Measurements from ENCODE around the gene VEPH1. TPM values are rescaled to one million over a fixed set of nuclear protein-coding genes. Genes with fewer than 3 reads are reported as not detected.

Gene VEPH1
- total RNA-seq, 2 donors from 2014 or later = 0.21 TPM; not detected in 1

DNA sequence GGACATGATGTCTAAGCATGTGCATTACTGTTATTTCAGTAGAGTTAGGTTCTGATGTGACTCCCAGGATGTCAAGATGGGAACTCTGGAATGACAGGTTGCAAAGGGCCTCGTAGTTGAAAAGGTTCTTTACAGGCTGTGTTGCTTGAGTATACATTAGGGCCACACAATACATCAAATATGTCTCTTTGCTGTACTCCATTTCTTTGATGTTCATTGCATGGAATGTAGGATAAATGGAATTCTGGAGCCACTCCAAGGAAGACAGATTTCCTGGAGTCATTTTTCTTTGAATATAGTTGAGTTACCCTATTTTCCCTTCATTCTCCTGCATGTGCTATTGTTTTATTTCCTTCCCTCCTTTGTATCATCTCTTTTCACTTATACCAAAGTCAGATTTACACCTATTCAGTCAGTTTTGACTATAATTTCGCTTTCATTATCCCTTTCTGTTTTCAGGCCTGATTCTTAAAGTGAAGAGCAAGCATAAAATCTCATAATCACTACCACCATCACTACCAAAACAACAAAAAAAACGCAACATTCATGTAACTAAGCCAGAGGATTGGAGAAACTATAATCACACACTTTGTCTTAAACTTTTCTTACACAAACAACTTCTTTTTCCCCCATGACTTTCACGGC is 127.8 kb downstream of the VEPH1 start:
- H3K4me1 ChIP-seq (ENCODE audit: control insufficient read depth in 1 of 2, low read depth in 2 of 2) = peaks cover 1 to 5% of the 10 kb centered on the region in 2 donors
- TF ChIP-seq, protein P1, sequence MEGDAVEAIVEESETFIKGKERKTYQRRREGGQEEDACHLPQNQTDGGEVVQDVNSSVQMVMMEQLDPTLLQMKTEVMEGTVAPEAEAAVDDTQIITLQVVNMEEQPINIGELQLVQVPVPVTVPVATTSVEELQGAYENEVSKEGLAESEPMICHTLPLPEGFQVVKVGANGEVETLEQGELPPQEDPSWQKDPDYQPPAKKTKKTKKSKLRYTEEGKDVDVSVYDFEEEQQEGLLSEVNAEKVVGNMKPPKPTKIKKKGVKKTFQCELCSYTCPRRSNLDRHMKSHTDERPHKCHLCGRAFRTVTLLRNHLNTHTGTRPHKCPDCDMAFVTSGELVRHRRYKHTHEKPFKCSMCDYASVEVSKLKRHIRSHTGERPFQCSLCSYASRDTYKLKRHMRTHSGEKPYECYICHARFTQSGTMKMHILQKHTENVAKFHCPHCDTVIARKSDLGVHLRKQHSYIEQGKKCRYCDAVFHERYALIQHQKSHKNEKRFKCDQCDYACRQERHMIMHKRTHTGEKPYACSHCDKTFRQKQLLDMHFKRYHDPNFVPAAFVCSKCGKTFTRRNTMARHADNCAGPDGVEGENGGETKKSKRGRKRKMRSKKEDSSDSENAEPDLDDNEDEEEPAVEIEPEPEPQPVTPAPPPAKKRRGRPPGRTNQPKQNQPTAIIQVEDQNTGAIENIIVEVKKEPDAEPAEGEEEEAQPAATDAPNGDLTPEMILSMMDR (IDR thresholded peaks at IDR 0.05) = no peak
- no peak for ATAC-seq (ENCODE audit: insufficient number of reproducible peaks, low FRiP score, low read depth)
- H3K27me3 ChIP-seq (replicated peaks; ENCODE audit: insufficient read depth) = no peaks in the 10 kb centered on the region
- no peak overlapping the region for H3K4me3 ChIP-seq
- no peak for DNase-seq (ENCODE audit: low spot score)
- no peaks in the 10 kb centered on the region for H3K36me3 ChIP-seq
- no peaks in the 10 kb centered on the region for H3K9me3 ChIP-seq
- no peak overlapping the region for H3K27ac ChIP-seq

DNA sequence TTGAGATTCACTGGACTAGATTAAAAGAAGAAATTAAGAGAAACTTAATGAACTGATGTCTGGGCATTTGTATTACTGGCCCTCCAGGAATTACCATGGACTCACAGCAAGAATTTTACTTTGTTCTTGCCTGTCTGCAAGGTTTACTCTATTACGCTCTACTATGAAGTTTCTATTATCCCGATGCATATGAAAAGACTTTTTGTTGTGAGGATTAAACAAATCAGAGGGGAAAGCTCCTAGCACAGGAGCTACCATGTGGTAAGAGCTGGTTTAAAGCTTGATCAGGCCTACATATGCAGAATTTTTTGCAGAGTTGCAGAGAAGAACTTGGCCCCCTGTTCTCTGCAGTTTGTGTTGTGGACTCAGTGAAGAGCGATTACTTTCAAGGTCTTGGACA is 128.3 kb downstream of the VEPH1 start:
- no peaks in the 10 kb centered on the region for H3K36me3 ChIP-seq
- no peak overlapping the region for H3K4me3 ChIP-seq
- no peaks in the 10 kb centered on the region for H3K9me3 ChIP-seq
- DNase-seq (ENCODE audit: low spot score) (no peak), ATAC-seq (ENCODE audit: insufficient number of reproducible peaks, low FRiP score, low read depth) (no peak)
- peaks cover 5 to 11% of the 10 kb centered on the region in 2 donors for H3K4me1 ChIP-seq (ENCODE audit: control insufficient read depth in 1 of 2, low read depth in 2 of 2)
- TF ChIP-seq, protein P1 (IDR thresholded peaks at IDR 0.05) = no peak
- no peaks in the 10 kb centered on the region for H3K27me3 ChIP-seq (replicated peaks; ENCODE audit: insufficient read depth)
- no peak overlapping the region for H3K27ac ChIP-seq

DNA sequence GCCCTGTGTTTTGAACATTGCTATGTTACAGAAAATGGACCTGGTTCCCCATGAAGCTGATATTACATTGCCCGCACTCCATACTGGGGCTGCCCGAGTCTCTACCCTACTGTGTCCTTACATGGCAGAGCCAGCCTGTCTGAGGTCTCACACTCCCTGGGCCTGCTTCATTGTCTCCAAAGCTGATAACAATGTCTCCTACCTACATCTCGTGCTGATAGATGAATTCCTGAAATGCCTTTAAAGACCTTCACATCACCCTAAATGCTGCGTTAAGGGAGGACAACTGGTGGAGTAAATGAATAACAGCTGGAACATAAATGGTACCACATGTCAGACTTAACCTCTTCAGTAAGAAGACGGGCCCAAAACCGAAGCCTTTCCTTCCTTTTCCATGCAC is 129.4 kb downstream of the VEPH1 start:
- Histone ChIP-seq H3K4me3 (no peak overlapping the region), H3K9me3 (no peaks in the 10 kb centered on the region), H3K27me3 (replicated peaks; ENCODE audit: insufficient read depth) (no peaks in the 10 kb centered on the region), H3K36me3 (no peaks in the 10 kb centered on the region), H3K4me1 (ENCODE audit: control insufficient read depth in 1 of 2, low read depth in 2 of 2) (peaks cover 5 to 16% of the 10 kb centered on the region in 2 donors), H3K27ac (no peak overlapping the region)
- TF ChIP-seq, protein P1 (IDR thresholded peaks at IDR 0.05) = no peak
- ATAC-seq (ENCODE audit: insufficient number of reproducible peaks, low FRiP score, low read depth) (no peak), DNase-seq (ENCODE audit: low spot score) (no peak)

DNA sequence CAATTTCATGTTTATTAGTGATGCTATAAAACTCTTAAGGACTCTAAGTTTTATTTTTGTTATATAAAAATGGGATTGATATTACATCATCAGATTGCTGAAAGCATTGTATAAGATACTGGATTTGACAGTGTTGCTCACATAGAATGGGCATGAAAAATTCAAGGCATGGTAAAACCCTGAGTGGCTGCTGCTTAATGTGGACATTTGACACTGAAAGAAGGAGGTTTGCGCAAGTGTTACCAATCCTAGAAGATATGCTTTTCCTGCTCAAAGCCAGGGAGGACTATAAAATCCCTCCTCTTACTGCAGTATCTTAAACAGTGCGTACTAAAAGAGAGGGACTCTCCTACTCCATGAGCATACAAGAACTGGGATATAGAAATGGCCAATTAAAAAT is 132.3 kb downstream of the VEPH1 start:
- ATAC-seq (ENCODE audit: insufficient number of reproducible peaks, low FRiP score, low read depth) (no peak), DNase-seq (ENCODE audit: low spot score) (no peak)
- H3K9me3 ChIP-seq = no peaks in the 10 kb centered on the region
- H3K4me1 ChIP-seq (ENCODE audit: control insufficient read depth in 1 of 2, low read depth in 2 of 2) = peaks cover 5 to 16% of the 10 kb centered on the region in 2 donors
- no peak overlapping the region for H3K4me3 ChIP-seq
- H3K27me3 ChIP-seq (replicated peaks; ENCODE audit: insufficient read depth) = no peaks in the 10 kb centered on the region
- H3K27ac ChIP-seq = no peak overlapping the region
- H3K36me3 ChIP-seq = no peaks in the 10 kb centered on the region
- TF ChIP-seq, protein P1 (IDR thresholded peaks at IDR 0.05) = no peak

DNA sequence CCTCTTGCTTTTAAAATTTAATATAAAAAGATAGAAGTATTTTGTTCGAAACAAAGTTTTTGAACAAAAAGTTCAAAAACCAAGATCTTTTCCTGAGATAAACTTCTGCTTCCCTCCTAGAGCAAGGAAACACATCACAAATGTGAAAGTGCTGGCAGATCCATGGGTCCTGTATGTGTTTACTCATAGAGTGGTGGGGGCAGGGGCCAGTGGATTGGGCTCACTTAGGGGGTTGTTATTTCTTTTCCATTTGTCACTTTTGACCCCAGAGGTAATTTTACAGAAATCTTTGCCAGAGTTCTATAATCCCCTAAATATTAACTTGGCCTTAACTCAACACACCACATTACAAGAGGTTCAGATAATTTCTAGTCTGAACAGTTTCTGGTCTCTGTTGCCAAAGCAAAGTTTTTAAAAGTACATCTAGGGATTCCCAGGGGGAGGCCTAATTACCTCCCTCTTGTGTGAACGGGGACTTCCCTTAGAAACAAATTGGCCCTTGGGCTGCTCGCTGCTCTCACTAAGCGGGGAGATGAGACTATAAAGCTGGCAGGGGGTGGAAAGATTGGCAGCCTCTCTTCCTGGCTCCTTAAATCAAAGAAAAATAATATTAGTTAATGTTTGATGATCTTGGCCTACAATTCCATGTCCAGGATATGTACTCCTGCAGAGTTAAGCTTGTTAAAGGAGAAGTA is 133.3 kb downstream of the VEPH1 start:
- TF ChIP-seq, protein P1 (IDR thresholded peaks at IDR 0.05) = no peak
- Histone ChIP-seq H3K9me3 (no peaks in the 10 kb centered on the region), H3K27ac (no peak overlapping the region), H3K36me3 (no peaks in the 10 kb centered on the region), H3K27me3 (replicated peaks; ENCODE audit: insufficient read depth) (no peaks in the 10 kb centered on the region), H3K4me3 (no peak overlapping the region), H3K4me1 (ENCODE audit: control insufficient read depth in 1 of 2, low read depth in 2 of 2) (peaks cover 5 to 16% of the 10 kb centered on the region in 2 donors)
- DNase-seq (ENCODE audit: low spot score) (no peak), ATAC-seq (ENCODE audit: insufficient number of reproducible peaks, low FRiP score, low read depth) (no peak)
